ENCODE data around the gene TNFRSF1A. TPM values are rescaled to one million over a fixed set of nuclear protein-coding genes. Genes with fewer than 3 reads are reported as not detected.

TNFRSF1A gene
- total RNA-seq, result 42.5 and 159 TPM in 2 replicates

DNA sequence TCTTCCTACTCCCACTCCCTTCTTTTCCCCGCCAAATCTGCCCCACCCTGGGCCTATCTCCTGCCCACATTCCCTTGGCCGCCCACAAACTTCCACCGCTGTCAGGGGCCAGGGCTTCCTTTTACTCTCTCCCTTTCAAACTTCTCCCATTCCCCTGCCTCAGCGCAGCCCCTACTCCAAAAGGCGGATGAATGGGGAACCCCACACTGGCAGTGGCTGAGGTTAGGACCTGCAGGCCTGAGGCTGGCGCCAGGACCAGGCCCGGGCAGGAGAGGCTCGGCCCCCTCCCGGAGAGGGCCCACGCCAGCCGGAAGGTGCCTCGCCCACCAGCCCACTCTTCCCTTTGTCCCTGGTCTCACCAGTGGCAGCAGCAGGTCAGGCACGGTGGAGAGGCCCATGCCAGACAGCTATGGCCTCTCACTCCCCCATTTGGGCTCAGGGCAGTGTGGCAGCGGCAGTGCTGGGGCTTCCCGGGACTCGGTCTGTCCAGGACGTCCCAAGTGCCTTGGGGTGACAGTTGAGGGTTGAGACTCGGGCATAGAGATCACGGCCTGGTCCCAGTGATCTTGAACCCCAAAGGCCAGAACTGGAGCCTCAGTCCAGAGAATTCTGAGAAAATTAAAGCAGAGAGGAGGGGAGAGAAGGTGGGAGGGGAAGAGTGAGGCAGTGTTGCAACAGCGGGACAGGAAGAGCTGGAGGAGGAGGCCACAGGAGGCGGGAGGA is at the start of gene TNFRSF1A:
Gene TNFRSF1A (minus strand): TSS at position 660 of the 723 bp plus-strand sequence. CDS start 262 bp downstream, at position 398.
- peak; percentile 74 for DNase-seq (ENCODE audit: low read depth)

DNA sequence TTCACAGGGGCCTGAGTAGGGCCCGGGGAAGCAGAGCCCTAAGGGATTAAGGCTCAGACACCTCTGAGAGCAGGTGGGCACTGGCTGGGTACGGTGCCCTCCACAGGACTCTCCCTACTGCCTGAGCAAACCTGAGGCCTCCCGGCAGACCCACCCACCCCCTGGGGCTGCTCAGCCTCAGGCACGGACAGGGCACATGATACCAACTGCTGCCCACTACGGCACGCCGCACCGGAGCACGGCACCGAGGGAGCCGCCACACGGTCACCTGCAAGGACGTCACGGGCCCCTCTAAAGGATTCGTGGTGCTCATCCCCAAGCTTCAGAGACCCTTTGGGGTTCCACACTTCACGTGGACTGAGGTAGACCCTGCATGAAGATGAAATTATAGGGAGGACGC is 49.1 kb upstream of the TNFRSF1A start:
- DNase-seq (ENCODE audit: low read depth), result no peak

DNA sequence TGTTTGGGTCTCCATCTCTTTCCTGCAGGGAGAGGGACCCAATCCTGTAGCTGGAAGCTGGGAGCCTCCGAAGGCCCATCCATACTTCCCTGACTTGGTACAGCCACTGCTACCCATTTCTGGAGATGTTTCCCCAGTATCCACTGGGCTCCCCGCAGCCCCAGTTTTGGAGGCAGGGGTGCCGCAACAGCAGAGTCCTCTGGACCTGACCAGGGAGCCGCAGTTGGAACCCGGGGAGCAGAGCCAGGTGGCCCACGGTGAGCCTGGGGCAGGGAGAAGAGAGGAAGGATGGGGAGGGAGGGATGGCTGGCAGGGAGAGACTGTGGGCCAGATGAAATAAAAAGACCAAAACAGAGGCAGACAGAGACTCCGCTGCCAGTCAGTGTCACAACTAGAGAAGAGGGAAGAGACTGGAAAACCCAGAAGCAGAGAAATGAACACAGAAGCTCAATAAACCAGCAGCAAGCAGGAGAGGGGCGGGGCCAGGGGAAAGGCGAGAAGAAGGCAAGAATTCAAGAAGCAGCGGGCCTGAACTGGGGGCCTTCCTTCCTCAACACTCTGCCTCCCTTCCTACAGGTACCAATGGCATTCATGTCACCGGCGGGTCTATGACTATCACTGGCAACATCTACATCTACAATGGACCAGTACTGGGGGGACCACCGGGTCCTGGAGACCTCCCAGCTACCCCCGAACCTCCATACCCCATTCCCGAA is 48.4 kb upstream of the TNFRSF1A start:
- no peak for DNase-seq (ENCODE audit: low read depth)

DNA sequence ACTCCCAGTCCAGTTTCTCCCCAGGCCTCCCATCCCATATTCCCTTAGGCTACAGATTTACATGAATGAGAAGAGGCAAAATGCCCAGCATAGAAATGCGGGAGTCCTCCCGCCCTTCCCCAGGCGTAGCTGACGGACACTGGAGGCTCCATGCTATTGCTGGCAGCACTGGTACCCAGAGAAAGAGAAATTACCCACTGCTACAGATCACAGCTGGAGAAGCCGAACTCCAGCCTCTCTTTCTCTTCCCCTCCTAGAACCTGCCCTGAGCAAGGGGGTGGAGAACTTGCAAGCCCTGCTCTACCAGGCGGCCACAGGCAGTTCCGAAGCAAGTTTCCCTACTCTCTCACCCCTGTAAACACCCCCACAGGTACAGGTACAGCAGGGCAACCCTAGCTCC is 45.7 kb upstream of the TNFRSF1A start:
- no peak for DNase-seq (ENCODE audit: low read depth)

DNA sequence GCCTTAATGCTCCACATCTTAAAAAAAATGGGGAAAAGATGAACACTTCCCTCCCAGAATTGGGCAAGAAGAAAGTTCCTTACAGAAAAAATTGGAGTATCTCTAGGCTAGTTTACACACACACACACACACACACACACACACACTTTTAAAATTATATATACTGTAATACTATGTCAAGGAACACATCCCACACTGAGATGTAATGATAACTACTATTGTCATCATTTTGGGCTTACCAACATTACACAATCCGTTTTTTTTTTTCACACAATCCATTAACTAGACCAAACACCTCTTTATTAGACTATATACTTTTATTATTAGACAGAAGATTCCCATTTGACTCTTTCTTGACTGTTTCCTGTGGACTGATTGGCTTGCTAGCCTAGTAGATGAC is 44.6 kb upstream of the TNFRSF1A start:
- DNase-seq (ENCODE audit: low read depth), result no peak

DNA sequence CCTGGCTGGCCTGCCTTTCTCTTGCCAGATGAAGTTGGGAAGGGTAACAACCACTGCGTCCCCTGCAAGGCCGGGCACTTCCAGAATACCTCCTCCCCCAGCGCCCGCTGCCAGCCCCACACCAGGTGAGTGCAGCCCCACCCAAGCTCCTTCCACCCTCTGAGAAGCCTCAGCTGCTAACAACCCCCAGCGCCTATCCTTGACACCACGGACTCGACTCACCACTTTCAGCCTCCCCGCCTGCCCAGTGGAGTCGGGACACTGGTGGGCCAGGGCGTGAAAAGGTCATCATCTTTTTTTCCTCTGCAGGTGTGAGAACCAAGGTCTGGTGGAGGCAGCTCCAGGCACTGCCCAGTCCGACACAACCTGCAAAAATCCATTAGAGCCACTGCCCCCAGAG is 44.2 kb upstream of the TNFRSF1A start:
- no peak for DNase-seq (ENCODE audit: low read depth)

DNA sequence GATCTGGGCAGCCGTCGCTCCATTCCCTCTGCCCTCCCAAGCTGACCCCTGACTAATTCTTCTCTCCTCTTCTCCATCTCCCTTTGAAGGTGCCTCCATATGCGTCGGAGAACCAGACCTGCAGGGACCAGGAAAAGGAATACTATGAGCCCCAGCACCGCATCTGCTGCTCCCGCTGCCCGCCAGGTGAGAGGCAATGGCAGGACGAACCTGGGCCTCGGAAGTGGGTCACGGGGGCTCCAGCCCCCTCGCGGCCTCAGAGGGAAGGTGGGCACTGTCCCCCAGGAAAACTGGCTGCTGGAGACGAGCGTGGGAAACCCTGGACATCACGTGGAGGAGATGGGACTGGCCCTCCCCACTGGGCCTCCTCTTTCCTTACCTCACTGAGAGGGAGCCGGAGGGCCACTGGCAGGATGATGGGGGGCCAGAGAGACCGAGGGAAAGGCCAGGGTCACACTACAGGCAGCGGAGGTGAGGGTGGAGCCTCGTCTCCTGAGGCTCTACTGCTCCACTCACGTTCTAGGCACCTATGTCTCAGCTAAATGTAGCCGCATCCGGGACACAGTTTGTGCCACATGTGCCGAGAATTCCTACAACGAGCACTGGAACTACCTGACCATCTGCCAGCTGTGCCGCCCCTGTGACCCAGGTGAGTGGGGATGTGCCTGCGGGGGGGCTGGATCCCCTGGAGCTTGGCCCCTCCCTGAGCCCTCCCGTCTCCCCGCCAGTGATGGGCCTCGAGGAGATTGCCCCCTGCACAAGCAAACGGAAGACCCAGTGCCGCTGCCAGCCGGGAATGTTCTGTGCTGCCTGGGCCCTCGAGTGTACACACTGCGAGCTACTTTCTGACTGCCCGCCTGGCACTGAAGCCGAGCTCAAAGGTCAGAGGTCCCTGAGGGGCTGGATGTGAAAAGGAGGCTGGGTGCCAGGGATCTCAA is 42.9 kb upstream of the TNFRSF1A start:
- no peak for DNase-seq (ENCODE audit: low read depth)

DNA sequence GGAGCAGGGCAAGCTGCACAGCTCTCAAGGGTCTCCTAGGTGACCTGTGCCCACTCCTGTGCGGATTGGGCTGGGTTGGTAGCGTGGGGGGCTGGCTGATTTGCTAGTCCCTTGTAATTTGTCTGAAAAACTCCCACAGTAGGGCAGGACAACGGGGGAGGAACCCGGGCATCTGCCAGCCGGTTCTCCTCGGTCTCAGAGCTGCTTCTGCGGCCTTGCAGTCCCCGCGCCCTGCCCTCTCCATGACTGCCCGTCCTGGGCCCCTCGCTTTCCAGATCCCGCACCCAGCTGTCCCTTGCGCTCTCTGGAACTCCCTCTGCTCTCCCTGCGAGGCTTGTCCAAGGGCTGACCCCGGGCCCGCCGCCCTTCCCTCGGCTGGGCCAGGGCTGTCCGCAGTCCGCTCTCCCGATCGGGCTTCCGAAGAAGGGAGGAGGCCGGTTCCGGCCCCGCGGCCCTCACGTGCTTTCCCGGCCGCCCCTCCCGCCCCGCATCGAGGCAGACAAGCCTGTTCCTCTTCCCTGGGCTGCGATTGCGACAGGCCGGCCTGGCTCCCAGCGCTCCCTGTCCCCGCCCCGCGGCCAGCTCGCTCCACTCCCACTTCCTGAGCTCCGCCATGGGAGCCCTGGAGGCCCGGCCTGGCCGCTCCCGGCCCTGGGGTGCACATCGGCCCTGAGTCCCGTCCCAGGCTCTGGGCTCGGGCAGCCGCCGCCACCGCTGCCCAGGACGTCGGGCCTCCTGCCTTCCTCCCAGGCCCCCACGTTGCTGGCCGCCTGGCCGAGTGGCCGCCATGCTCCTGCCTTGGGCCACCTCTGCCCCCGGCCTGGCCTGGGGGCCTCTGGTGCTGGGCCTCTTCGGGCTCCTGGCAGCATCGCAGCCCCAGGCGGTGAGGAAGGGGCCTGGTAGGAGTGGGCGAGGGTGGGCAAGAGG is 42.0 kb upstream of the TNFRSF1A start, which contains the start of gene LTBR:
Gene LTBR (plus strand): TSS at position 591 of the 927 bp plus-strand sequence. CDS start 197 bp downstream, at position 788.
- peak; percentile 67 for DNase-seq (ENCODE audit: low read depth)

DNA sequence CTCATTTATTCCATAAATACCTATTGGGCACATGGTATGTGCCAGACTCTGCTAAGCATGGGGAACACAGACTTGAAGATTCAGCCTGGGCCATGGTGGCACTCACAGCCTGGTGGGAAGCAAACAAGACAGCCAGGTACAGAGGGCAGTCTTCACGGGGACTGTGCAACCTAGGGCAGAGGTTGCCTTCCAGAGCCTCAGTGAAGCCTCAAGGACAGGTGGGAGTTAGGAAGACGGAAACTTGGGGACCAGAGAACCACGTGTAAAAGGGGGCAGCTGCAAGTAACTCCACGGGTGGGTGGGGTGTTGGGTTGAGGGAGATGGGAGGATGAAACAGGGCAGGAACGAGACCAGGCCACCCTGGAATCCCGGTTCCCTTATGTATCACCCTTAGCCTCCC is 41.1 kb upstream of the TNFRSF1A start:
- DNase-seq (ENCODE audit: low read depth), result no peak

DNA sequence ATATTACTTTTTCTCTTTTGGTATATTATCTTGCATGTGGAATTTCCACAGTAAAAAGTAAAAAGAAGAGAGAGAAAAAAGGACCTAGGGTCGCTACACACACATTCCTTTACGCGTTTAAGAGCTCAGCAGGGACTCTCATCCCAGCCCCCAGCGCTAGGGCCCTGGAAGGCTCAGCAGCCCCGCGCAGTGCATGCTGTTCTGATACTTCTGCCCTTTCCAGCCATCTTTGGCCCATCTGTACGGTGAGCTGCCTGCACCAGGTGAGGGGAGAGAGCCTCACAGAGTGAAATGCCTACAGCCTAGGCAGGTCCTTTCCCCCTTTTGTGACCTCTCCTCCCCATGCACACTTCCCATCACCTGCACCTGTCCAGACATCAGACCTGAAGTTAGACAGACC is 40.5 kb upstream of the TNFRSF1A start:
- DNase-seq (ENCODE audit: low read depth), result no peak

DNA sequence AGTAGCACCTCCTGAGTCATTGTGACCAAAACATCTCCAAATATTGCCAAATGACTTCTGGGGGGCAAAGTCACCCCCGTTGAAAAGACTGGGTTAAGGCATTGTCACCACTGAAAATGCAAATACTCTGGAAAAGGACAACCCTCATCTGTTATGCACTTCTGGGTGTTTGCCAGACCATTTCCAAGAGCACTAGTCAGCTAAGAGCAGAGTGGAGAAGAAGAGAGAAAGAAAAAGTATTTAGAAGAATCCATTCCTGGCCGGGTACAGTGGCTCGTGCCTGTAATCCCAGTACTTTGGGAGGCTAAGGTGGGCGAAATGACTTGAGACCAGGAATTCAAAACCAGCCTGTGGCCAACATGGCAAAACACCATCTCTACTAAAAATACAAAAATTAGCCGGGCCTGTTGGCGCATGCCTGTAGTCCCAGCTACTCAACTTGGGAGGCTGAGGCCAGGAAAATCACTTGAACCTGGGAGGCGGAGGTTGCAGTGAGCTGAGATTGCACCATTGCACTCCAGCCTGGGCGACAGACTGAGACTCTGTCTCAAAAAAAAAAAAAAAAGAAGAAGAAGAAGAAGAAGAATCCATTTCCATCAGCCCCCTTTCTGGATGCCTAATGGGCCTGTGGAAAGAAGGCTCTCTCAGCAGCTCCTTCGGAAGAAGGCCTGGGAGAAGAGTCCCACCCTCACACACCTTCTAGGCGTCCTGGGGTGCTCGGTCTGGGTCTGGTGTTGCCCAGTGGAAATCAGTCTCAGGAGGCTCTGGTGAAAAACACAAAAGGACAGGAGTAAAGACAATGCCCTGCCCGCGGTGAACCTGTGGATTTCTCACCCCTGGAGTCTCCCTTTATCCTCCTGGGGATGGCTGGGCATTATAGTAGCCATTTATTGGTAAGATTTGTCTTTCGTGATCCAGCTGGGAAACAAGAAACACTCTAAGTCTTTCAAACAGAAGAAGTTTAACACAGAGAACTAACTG is 38.6 kb upstream of the TNFRSF1A start:
- no peak for DNase-seq (ENCODE audit: low read depth)

DNA sequence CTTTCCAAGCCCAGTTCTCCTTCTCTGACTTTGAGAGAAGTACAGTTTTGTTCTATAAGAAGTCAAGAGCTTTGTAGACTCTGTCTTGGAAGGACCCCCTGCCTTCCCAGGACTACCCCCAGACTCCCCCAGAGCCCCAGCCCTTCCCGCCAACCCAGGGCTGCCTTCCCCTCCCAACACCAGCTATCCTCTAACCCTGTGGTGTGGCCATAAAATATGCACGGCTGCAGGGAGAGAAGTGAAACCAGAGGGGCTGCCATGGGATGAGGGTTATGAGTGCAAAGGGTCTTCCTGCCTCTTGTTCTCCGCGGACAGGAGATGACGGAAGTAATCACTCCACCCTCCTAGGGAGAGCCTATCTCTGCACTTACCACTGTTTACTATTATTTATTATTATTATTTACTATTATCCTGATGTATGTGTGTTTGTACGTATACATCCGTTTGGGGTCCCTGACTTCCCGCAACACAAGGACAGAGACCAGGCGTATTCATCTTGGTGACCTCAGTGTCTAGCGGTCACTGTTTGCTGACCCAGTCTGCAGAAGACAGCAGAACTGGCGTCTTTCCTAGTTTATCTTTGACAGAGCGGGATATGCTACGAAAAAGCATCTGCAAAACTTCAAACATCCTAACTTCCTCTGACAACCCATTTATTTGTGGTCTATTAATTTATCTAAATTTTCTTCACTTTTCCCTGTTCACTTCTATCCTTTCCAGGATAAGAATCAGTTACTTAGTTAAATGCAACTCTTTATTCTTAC is 37.0 kb upstream of the TNFRSF1A start:
- no peak for DNase-seq (ENCODE audit: low read depth)

DNA sequence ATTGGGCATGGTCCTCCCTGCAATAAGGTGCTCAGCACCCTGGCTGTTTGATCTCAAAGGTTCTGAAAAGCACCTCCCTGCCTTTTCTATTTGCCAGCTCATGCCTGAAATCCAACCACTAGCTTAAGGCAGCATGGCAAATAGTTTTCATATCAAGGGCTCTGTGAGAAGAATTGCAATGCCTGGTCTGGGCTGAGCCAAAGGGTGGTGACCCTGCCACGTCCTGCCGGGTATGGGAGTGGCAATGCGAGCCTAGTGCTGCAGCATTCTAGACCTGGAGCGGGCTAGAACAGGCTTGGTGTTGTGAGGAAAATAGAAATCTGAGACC is 35.8 kb upstream of the TNFRSF1A start:
- peak; percentile 95 for DNase-seq (ENCODE audit: low read depth)

DNA sequence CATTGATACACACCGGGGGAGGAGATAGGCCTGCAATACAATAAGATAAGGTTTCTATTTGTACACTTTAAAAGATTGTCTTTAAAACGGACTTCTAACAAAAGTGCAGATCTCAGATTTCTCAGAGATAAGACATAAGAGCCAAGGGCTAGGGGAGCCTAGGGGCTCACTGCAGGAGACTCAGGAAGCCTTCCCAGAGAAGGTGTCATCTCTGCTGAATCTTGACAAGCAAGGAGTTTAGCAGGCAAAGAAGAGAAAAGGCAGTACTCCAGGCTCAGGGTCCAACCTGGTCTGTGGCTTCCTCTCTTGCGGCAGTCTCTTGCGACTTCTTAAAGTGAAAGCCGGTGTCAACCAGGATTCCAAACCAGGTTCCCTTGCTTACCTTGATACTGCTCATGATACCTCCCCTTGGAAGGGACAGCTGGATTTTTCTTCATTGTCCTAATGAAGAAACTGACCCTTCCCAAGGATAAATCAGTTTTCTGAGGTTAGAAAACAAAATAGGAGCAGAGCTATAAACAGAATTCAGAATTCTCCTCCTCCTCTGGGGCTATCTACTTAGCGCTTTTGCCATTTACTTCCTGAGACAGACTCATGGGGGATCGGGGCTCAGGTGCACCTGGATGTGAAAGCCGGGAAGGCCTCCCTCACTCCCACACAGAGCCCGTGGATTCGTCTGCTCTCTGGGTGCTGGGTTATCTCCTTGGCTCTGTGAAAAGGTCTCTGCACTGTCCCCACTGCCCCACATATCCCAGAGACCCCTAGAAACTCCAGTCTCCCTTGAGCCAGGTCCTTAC is 35.2 kb upstream of the TNFRSF1A start:
- no peak for DNase-seq (ENCODE audit: low read depth)

DNA sequence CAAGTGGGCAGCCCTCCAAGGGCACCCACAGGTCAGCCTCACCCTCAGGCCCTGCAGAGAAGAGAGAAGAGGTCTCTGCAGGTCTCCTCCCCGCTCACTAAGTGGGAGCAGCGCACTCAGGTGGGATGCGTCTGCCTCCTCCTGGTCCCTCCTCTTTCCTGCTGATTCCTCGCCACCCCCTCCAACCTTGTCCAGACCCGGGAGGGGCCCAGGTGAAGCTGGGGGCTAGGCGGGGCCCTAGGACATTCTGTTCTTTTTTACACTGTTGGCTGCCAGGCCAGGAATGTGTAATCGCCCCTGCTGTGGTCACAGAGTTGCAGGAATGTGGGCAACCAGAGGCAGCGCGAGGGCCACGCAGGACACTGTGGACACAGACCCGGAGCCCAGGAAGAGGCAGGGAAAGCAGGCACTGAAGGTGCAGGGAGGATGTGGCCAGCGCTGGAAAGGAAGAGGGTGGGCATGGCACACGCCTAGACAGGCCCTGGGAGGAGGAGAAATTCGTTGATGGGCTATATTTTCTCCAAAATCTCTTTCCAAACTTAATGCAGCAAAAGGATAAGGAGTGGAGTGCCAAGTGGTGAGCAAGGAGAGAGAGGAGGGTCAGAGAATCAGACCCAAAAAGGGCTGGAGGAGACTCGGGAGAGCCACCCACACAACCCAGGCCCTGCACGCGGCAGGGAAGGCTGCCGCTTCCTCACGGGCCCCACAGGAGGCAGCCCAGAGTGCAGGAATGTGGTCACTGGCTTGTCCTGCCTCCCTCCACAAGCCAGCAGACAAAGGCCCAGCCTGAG is 34.4 kb upstream of the TNFRSF1A start:
- peak; percentile 85 for DNase-seq (ENCODE audit: low read depth)

DNA sequence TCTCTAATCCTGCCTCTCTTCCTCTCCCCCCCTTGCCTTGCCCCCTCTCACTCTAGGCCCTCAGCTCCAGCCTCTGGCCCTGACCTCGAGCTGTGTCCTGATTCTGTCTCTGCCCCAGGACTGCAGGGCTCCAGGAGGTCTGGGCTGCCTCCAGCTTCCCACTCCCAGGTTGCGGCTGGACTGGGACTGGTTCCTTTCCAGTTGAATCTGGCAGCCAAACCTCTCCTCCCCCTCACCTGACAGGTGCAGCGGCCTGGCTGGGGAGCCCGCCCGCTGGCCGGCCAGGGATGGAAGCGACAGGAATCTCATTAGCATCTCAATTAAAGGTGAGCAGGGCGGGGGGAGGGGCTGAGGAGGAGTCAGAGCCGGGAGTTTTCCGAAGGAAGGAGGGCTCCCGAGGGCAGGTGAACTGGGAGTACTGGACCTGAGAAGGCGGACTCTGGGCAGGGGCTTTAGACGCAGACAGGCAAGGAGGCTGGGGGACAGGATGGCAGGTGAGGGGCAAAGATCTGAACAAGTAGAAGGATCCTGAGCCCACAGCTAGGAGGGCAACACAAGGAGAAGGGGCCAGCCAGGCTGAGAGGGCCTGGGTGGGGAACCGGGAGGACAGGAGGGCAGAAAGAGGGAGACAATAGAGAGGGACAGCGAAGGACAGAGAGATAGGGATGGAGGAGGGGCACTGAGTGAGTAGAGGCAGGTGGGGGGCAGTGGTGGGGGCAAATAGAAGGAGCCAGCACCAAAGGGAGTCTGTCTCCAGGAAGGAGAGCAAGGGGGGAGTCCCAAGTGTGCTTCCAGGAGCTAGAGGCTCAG is 33.6 kb upstream of the TNFRSF1A start, which contains the start of gene SCNN1A:
Gene SCNN1A (minus strand): TSS at position 295 of the 810 bp plus-strand sequence. CDS start 780 bp downstream, outside the sequence.
- peak; percentile 61 for DNase-seq (ENCODE audit: low read depth)

DNA sequence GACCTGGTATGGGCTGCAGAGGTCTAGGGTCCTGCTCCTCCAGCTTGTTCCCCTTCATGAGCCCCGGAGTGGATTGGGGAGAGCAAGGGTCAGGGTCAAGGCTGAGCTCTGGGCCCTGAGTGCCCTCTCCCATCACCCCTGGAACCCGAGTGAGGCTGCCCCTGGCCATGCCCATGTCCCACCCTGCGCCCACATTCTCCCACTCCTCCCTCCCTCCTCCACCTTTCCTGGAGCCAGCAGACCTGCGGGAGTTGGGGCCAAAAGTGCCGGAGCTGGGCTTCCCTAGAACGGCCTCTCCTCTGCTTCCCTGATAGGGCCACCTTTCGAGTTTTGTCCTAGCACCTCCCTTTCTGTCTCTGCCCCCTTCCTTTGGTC is 32.9 kb upstream of the TNFRSF1A start:
- no peak for DNase-seq (ENCODE audit: low read depth)
